Activated T-cell treated with anti-CD3 and anti-CD28 coated beads, Interleukin-2, amount 50 U/mL, for 72 hours (primary cell): ENCODE data around the gene TMEM263. TPM values are rescaled to one million over a fixed set of nuclear protein-coding genes. Genes with fewer than 3 reads are reported as not detected.
A peak's percentile ranks its signal among the peaks of the same experiment; 100 is the strongest.
"Not testable (repeated sequence)": the region's sequence is repeated elsewhere in the genome, so short reads cannot be mapped to it uniquely, and the experiment has no call there.

ENCODE experiments used
- ATAC-seq, 2 donors: fragments of 150-1000 bp; cut with Tn5 transposase; replicated peaks in 1 of 2; 2 replicates each; pipeline ENCODE4 v1.10.0; 2021; ENCODE audit warnings: moderate library complexity in 2 of 2, mild to moderate bottlenecking in 1 of 2
- DNase-seq, 2 donors: peaks; one replicate each; pipeline ENCODE4 v3.0.0; 2021 to 2022; ENCODE audit warnings: mixed read lengths in 1 of 2
- H3K27ac Mint-ChIP-seq: one replicate; pipeline ENCODE4 v1.8.0; 2022; ENCODE audit warnings: mild to moderate bottlenecking, moderate library complexity, mixed read lengths
- H3K27me3 Mint-ChIP-seq: one replicate; pipeline ENCODE4 v1.8.0; 2022; ENCODE audit warnings: low read depth, mixed read lengths
- H3K36me3 Mint-ChIP-seq, 2 donors: one replicate each; pipeline ENCODE4 v1.8.0; 2022; ENCODE audit warnings: mixed read lengths in 2 of 2, mild to moderate bottlenecking in 1 of 2; ENCODE audit not compliant: insufficient read depth in 2 of 2
- H3K4me1 Mint-ChIP-seq: one replicate; pipeline ENCODE4 v1.8.0; 2022; ENCODE audit warnings: low read depth, mixed read lengths
- H3K4me3 Mint-ChIP-seq, 2 donors: one replicate each; pipeline ENCODE4 v1.8.0; 2022; ENCODE audit warnings: mild to moderate bottlenecking in 2 of 2, mixed read lengths in 2 of 2, moderate library complexity in 2 of 2
- H3K9me3 Mint-ChIP-seq, 2 donors: one replicate each; pipeline ENCODE4 v1.8.0; 2022; ENCODE audit warnings: mixed read lengths in 2 of 2
- total RNA-seq, 2 donors: library from RNA; stranded (reverse); gene quantifications; one replicate each; pipeline ENCODE4 v1.2.3, GENCODE V29; 2022

Gene TMEM263
- total RNA-seq, 2 donors from 2014 or later, result 39.7 to 41.3 TPM

GRCh38 chr12:106981788-106982187, 26.1 kb downstream of the TMEM263 start:
- Mint-ChIP-seq H3K27me3 (no peaks in the 10 kb centered on the region), H3K36me3 (peaks cover 15 to 25% of the 10 kb centered on the region in 2 donors), H3K9me3 (peaks cover 4 to 11% of the 10 kb centered on the region in 2 donors), H3K27ac (no peak overlapping the region), H3K4me1 (peaks cover 46% of the 10 kb centered on the region), H3K4me3 (no peak overlapping the region)
- ATAC-seq (no peak), DNase-seq (no peak)

GRCh38 chr12:106982229-106982628, 26.5 kb downstream of the TMEM263 start:
- no peaks in the 10 kb centered on the region for H3K27me3 Mint-ChIP-seq
- H3K4me3 Mint-ChIP-seq, result no peak overlapping the region
- H3K27ac Mint-ChIP-seq, result no peak overlapping the region
- ATAC-seq (no peak), DNase-seq (no peak)
- peaks cover 46% of the 10 kb centered on the region for H3K4me1 Mint-ChIP-seq
- peaks cover 4 to 11% of the 10 kb centered on the region in 2 donors for H3K9me3 Mint-ChIP-seq
- H3K36me3 Mint-ChIP-seq, result peaks cover 15 to 25% of the 10 kb centered on the region in 2 donors

GRCh38 chr12:106984588-106985137, 29.0 kb downstream of the TMEM263 start:
- Mint-ChIP-seq H3K4me3 (peak overlapping the region; percentile 5 to 31), H3K36me3 (peaks cover 15 to 24% of the 10 kb centered on the region in 2 donors), H3K9me3 (peaks cover 4 to 11% of the 10 kb centered on the region in 2 donors), H3K4me1 (peaks cover 52% of the 10 kb centered on the region), H3K27me3 (no peaks in the 10 kb centered on the region), H3K27ac (no peak overlapping the region)
- ATAC-seq (no peak), DNase-seq (peak; percentile 12 to 13)

GRCh38 chr12:106985479-106985878, 29.8 kb downstream of the TMEM263 start:
- DNase-seq (no peak), ATAC-seq (no peak)
- H3K9me3 Mint-ChIP-seq, result peaks cover 4 to 11% of the 10 kb centered on the region in 2 donors
- H3K27me3 Mint-ChIP-seq, result no peaks in the 10 kb centered on the region
- H3K27ac Mint-ChIP-seq, result no peak overlapping the region
- peaks cover 15 to 24% of the 10 kb centered on the region in 2 donors for H3K36me3 Mint-ChIP-seq
- peaks cover 52% of the 10 kb centered on the region for H3K4me1 Mint-ChIP-seq
- peak overlapping the region; percentile 97 to 98 for H3K4me3 Mint-ChIP-seq

- peak overlapping the region; percentile 97 to 98 for H3K4me3 Mint-ChIP-seq
- H3K27me3 Mint-ChIP-seq, result no peaks in the 10 kb centered on the region
- DNase-seq (no peak), ATAC-seq (no peak)
- H3K4me1 Mint-ChIP-seq, result peaks cover 52% of the 10 kb centered on the region
- peaks cover 15 to 24% of the 10 kb centered on the region in 2 donors for H3K36me3 Mint-ChIP-seq
- no peak overlapping the region for H3K27ac Mint-ChIP-seq
- peaks cover 4 to 11% of the 10 kb centered on the region in 2 donors for H3K9me3 Mint-ChIP-seq
Observed at GRCh38 chr12:106986135-106986534, 30.4 kb downstream of the TMEM263 start.

GRCh38 chr12:106986625-106987389, 31.1 kb downstream of the TMEM263 start, which contains the start of gene MTERF2:
Gene MTERF2 (minus strand): TSS chr12:106987146. CDS start chr12:106978714, 8,432 bp downstream.
- H3K36me3 Mint-ChIP-seq, result peaks cover 15 to 24% of the 10 kb centered on the region in 2 donors
- H3K27ac Mint-ChIP-seq, result peak within 1 kb of the TSS; percentile 94
- peak within 1 kb of the TSS; percentile 97 to 98 for H3K4me3 Mint-ChIP-seq
- peak; percentile 77 to 80 for DNase-seq
- ATAC-seq, result peak; percentile 94 to 95
- peaks cover 50% of the 10 kb centered on the region for H3K4me1 Mint-ChIP-seq
- no peaks in the 10 kb centered on the region for H3K27me3 Mint-ChIP-seq
- peaks cover 4 to 11% of the 10 kb centered on the region in 2 donors for H3K9me3 Mint-ChIP-seq

GRCh38 chr12:106987846-106988245, 32.1 kb downstream of the TMEM263 start:
- Mint-ChIP-seq H3K27me3 (no peaks in the 10 kb centered on the region), H3K9me3 (peaks cover 4 to 11% of the 10 kb centered on the region in 2 donors), H3K4me1 (peaks cover 43% of the 10 kb centered on the region), H3K4me3 (peak overlapping the region; percentile 97 to 98), H3K36me3 (peaks cover 15 to 24% of the 10 kb centered on the region in 2 donors), H3K27ac (peak overlapping the region; percentile 34)
- no peak for ATAC-seq
- no peak for DNase-seq

GRCh38 chr12:106994579-106995220, 39.0 kb downstream of the TMEM263 start:
- H3K4me1 Mint-ChIP-seq, result no peaks in the 10 kb centered on the region
- DNase-seq (no peak), ATAC-seq (no peak)
- no peak overlapping the region for H3K27ac Mint-ChIP-seq
- no peak overlapping the region for H3K4me3 Mint-ChIP-seq
- no peaks in the 10 kb centered on the region for H3K27me3 Mint-ChIP-seq
- no peaks in the 10 kb centered on the region for H3K9me3 Mint-ChIP-seq
- peaks cover 1 to 15% of the 10 kb centered on the region in 2 donors for H3K36me3 Mint-ChIP-seq

GRCh38 chr12:106996102-106996501, 40.4 kb downstream of the TMEM263 start:
- H3K27me3 Mint-ChIP-seq, ATAC-seq, H3K4me3 Mint-ChIP-seq, H3K27ac Mint-ChIP-seq, DNase-seq, H3K9me3 Mint-ChIP-seq, H3K4me1 Mint-ChIP-seq: not testable (repeated sequence)
- peaks cover 1 to 15% of the 10 kb centered on the region in 2 donors for H3K36me3 Mint-ChIP-seq

GRCh38 chr12:106997916-106998315, 42.2 kb downstream of the TMEM263 start:
- no peaks in the 10 kb centered on the region for H3K4me1 Mint-ChIP-seq
- H3K9me3 Mint-ChIP-seq, result no peaks in the 10 kb centered on the region
- H3K27me3 Mint-ChIP-seq, result no peaks in the 10 kb centered on the region
- no peak for DNase-seq
- no peak overlapping the region for H3K27ac Mint-ChIP-seq
- no peak overlapping the region for H3K4me3 Mint-ChIP-seq
- no peak for ATAC-seq
- peaks cover 1 to 17% of the 10 kb centered on the region in 2 donors for H3K36me3 Mint-ChIP-seq

GRCh38 chr12:106999446-106999845, 43.7 kb downstream of the TMEM263 start:
- Mint-ChIP-seq H3K4me1 (no peaks in the 10 kb centered on the region), H3K36me3 (peaks cover 1 to 16% of the 10 kb centered on the region in 2 donors), H3K27me3 (no peaks in the 10 kb centered on the region), H3K9me3 (no peaks in the 10 kb centered on the region), H3K4me3 (no peak overlapping the region), H3K27ac (no peak overlapping the region)
- ATAC-seq (no peak), DNase-seq (no peak)

- not testable (repeated sequence) for H3K9me3 Mint-ChIP-seq, H3K27ac Mint-ChIP-seq, ATAC-seq, H3K4me3 Mint-ChIP-seq, H3K4me1 Mint-ChIP-seq, DNase-seq, H3K36me3 Mint-ChIP-seq, H3K27me3 Mint-ChIP-seq
Observed at GRCh38 chr12:107002665-107003064, 47.0 kb downstream of the TMEM263 start.

GRCh38 chr12:107007411-107007810, 51.7 kb downstream of the TMEM263 start:
- Mint-ChIP-seq H3K27me3 (no peaks in the 10 kb centered on the region), H3K9me3 (no peaks in the 10 kb centered on the region), H3K4me1 (peaks cover 6% of the 10 kb centered on the region), H3K4me3 (no peak overlapping the region), H3K27ac (no peak overlapping the region), H3K36me3 (peaks cover 0 to 3% of the 10 kb centered on the region in 2 donors)
- DNase-seq (no peak), ATAC-seq (no peak)
